Activated CD4-positive, CD25-positive, alpha-beta regulatory T cell (primary cell): ENCODE data around the gene IL18BP.

Experiments
- DNase-seq, 4 experiments: peaks; one replicate each; lab custom pipeline; 2025; lab: John Stamatoyannopoulos, UW

Gene IL18BP

GRCh38 chr11:71998649-71999310 lies at the start of gene IL18BP:
IL18BP (plus strand) TSS chr11:71998909; CDS start chr11:71999985, 1,076 bp downstream.
- peak in 1 of 4 experiments; percentile 11 for DNase-seq

- no peak for DNase-seq
Observed at GRCh38 chr11:71949034-71949433, 49.7 kb upstream of the IL18BP start.

- no peak for DNase-seq
Observed at GRCh38 chr11:71951741-71952310, 46.9 kb upstream of the IL18BP start.

GRCh38 chr11:71955898-71956456 lies 42.7 kb upstream of the IL18BP start:
- DNase-seq: no peak

- DNase-seq: no peak
Observed at GRCh38 chr11:71962428-71963038, 36.2 kb upstream of the IL18BP start.

GRCh38 chr11:71963468-71963867 lies 35.2 kb upstream of the IL18BP start:
- no peak for DNase-seq

GRCh38 chr11:71964641-71965040 lies 34.1 kb upstream of the IL18BP start:
- no peak for DNase-seq

GRCh38 chr11:71971680-71972079 lies 27.0 kb upstream of the IL18BP start:
- no peak for DNase-seq

GRCh38 chr11:71976551-71976950 lies 22.2 kb upstream of the IL18BP start:
- DNase-seq: no peak

GRCh38 chr11:71977090-71977489 lies 21.6 kb upstream of the IL18BP start:
- DNase-seq: no peak

GRCh38 chr11:71977743-71978418 lies 20.8 kb upstream of the IL18BP start:
- DNase-seq: peak in 3 of 4 experiments; percentile 5 to 22 (median 18)

GRCh38 chr11:71979094-71979493 lies 19.6 kb upstream of the IL18BP start:
- DNase-seq: no peak

GRCh38 chr11:71979602-71980001 lies 19.1 kb upstream of the IL18BP start:
- DNase-seq: no peak

GRCh38 chr11:71986131-71986530 lies 12.6 kb upstream of the IL18BP start:
- DNase-seq: no peak

- no peak for DNase-seq
Observed at GRCh38 chr11:71987521-71987920, 11.2 kb upstream of the IL18BP start.

- DNase-seq: no peak
Observed at GRCh38 chr11:71988050-71988449, 10.7 kb upstream of the IL18BP start.

- DNase-seq: no peak
Observed at GRCh38 chr11:71990701-71991100, 8.0 kb upstream of the IL18BP start.

- DNase-seq: no peak
Observed at GRCh38 chr11:71991494-71991893, 7.2 kb upstream of the IL18BP start.

GRCh38 chr11:71992136-71992730 lies 6.5 kb upstream of the IL18BP start:
- no peak for DNase-seq

GRCh38 chr11:71994786-71995185 lies 3.9 kb upstream of the IL18BP start:
- DNase-seq: no peak

GRCh38 chr11:71995726-71996291 lies 2.9 kb upstream of the IL18BP start:
- no peak for DNase-seq

GRCh38 chr11:71996517-71996916 lies 2.2 kb upstream of the IL18BP start:
- no peak for DNase-seq
